ENCODE results near the gene OR2AE1. TPM values are rescaled to one million over a fixed set of nuclear protein-coding genes. Genes with fewer than 3 reads are reported as not detected.
"Not testable (repeated sequence)": the region's sequence is repeated elsewhere in the genome, so short reads cannot be mapped to it uniquely, and the experiment has no call there.

OR2AE1 gene
- total RNA-seq, 2 donors from 2014 or later = 0.36 TPM; not detected in 1

GRCh38 chr7:99893280-99893679, 16.4 kb upstream of the OR2AE1 start:
- H3K9me3 Mint-ChIP-seq = no peaks in the 10 kb centered on the region
- ATAC-seq (no peak), DNase-seq (ENCODE audit: low spot score) (no peak)
- H3K27ac Mint-ChIP-seq = no peak overlapping the region
- H3K36me3 Mint-ChIP-seq = peaks cover 31% of the 10 kb centered on the region
- H3K4me3 Mint-ChIP-seq = no peak overlapping the region
- no peaks in the 10 kb centered on the region for H3K27me3 Mint-ChIP-seq
- H3K4me1 Mint-ChIP-seq (ENCODE audit: low read depth in 2 of 2) = peaks cover 9 to 16% of the 10 kb centered on the region in 2 donors

- not testable (repeated sequence) for H3K4me1 Mint-ChIP-seq (ENCODE audit: low read depth in 2 of 2); H3K4me3 Mint-ChIP-seq; ATAC-seq; H3K9me3 Mint-ChIP-seq; H3K27me3 Mint-ChIP-seq; H3K27ac Mint-ChIP-seq; DNase-seq (ENCODE audit: low spot score)
- peaks cover 31% of the 10 kb centered on the region for H3K36me3 Mint-ChIP-seq
These were observed 13.5 kb upstream of the OR2AE1 start for GRCh38 chr7:99890348-99890747.

- H3K4me3 Mint-ChIP-seq; H3K9me3 Mint-ChIP-seq; DNase-seq (ENCODE audit: low spot score); H3K4me1 Mint-ChIP-seq (ENCODE audit: low read depth in 2 of 2); H3K27ac Mint-ChIP-seq; ATAC-seq; H3K27me3 Mint-ChIP-seq: not testable (repeated sequence)
- peaks cover 31% of the 10 kb centered on the region for H3K36me3 Mint-ChIP-seq
These were observed 11.5 kb upstream of the OR2AE1 start for GRCh38 chr7:99888366-99888765.

- Mint-ChIP-seq H3K27me3 (no peaks in the 10 kb centered on the region), H3K4me1 (ENCODE audit: low read depth in 2 of 2) (no peaks in the 10 kb centered on the region), H3K36me3 (no peaks in the 10 kb centered on the region), H3K27ac (no peak overlapping the region), H3K4me3 (no peak overlapping the region), H3K9me3 (no peaks in the 10 kb centered on the region)
- ATAC-seq (no peak), DNase-seq (ENCODE audit: low spot score) (no peak)
These were observed 4.5 kb upstream of the OR2AE1 start for GRCh38 chr7:99881370-99881769.

- Mint-ChIP-seq H3K36me3 (no peaks in the 10 kb centered on the region), H3K4me1 (ENCODE audit: low read depth in 2 of 2) (no peaks in the 10 kb centered on the region), H3K27ac (no peak overlapping the region), H3K4me3 (no peak overlapping the region), H3K27me3 (peaks cover 0 to under 1% of the 10 kb centered on the region in 2 donors), H3K9me3 (no peaks in the 10 kb centered on the region)
- no peak for ATAC-seq
- DNase-seq (ENCODE audit: low spot score) = no peak
These were observed 342 bp downstream of the OR2AE1 start for GRCh38 chr7:99876491-99876890.

GRCh38 chr7:99868246-99868645, 8.6 kb downstream of the OR2AE1 start:
- no peak for ATAC-seq
- no peak overlapping the region for H3K27ac Mint-ChIP-seq
- peaks cover 23 to 35% of the 10 kb centered on the region in 2 donors for H3K27me3 Mint-ChIP-seq

GRCh38 chr7:99867477-99867876, 9.4 kb downstream of the OR2AE1 start:
- not testable (repeated sequence) for ATAC-seq; H3K36me3 Mint-ChIP-seq; H3K27ac Mint-ChIP-seq; H3K9me3 Mint-ChIP-seq; H3K4me3 Mint-ChIP-seq; H3K4me1 Mint-ChIP-seq (ENCODE audit: low read depth in 2 of 2); DNase-seq (ENCODE audit: low spot score)
- H3K27me3 Mint-ChIP-seq = peaks cover 26 to 37% of the 10 kb centered on the region in 2 donors

More at GRCh38 chr7:99868246-99868645, 8.6 kb downstream of the OR2AE1 start:
- H3K4me1 Mint-ChIP-seq (ENCODE audit: low read depth in 2 of 2) = no peaks in the 10 kb centered on the region
- H3K9me3 Mint-ChIP-seq = no peaks in the 10 kb centered on the region
- DNase-seq (ENCODE audit: low spot score) = no peak
- H3K4me3 Mint-ChIP-seq = no peak overlapping the region
- no peaks in the 10 kb centered on the region for H3K36me3 Mint-ChIP-seq

GRCh38 chr7:99863847-99864440, 12.9 kb downstream of the OR2AE1 start:
- H3K4me1 Mint-ChIP-seq (ENCODE audit: low read depth in 2 of 2) = no peaks in the 10 kb centered on the region
- DNase-seq (ENCODE audit: low spot score) (no peak), ATAC-seq (no peak)
- H3K27ac Mint-ChIP-seq = no peak overlapping the region
- no peaks in the 10 kb centered on the region for H3K36me3 Mint-ChIP-seq
- H3K27me3 Mint-ChIP-seq = peaks cover 30 to 49% of the 10 kb centered on the region in 2 donors
- no peaks in the 10 kb centered on the region for H3K9me3 Mint-ChIP-seq
- no peak overlapping the region for H3K4me3 Mint-ChIP-seq

GRCh38 chr7:99860281-99861127, 16.3 kb downstream of the OR2AE1 start:
- ATAC-seq (no peak), DNase-seq (ENCODE audit: low spot score) (no peak)
- Mint-ChIP-seq H3K4me3 (no peak overlapping the region), H3K27ac (no peak overlapping the region), H3K27me3 (peaks cover 19 to 32% of the 10 kb centered on the region in 2 donors), H3K4me1 (ENCODE audit: low read depth in 2 of 2) (no peaks in the 10 kb centered on the region), H3K36me3 (no peaks in the 10 kb centered on the region), H3K9me3 (no peaks in the 10 kb centered on the region)

GRCh38 chr7:99855236-99855635, 21.6 kb downstream of the OR2AE1 start:
- no peaks in the 10 kb centered on the region for H3K9me3 Mint-ChIP-seq
- DNase-seq (ENCODE audit: low spot score) = no peak
- no peak for ATAC-seq
- no peaks in the 10 kb centered on the region for H3K36me3 Mint-ChIP-seq
- H3K27ac Mint-ChIP-seq = no peak overlapping the region
- no peaks in the 10 kb centered on the region for H3K4me1 Mint-ChIP-seq (ENCODE audit: low read depth in 2 of 2)
- H3K27me3 Mint-ChIP-seq = peaks cover 14 to 41% of the 10 kb centered on the region in 2 donors
- no peak overlapping the region for H3K4me3 Mint-ChIP-seq

- Mint-ChIP-seq H3K27ac (no peak overlapping the region), H3K4me3 (no peak overlapping the region)
- no peak for ATAC-seq
These were observed 28.2 kb downstream of the OR2AE1 start for GRCh38 chr7:99848420-99849216.

GRCh38 chr7:99844328-99844727, 32.5 kb downstream of the OR2AE1 start:
- Mint-ChIP-seq H3K9me3 (no peaks in the 10 kb centered on the region), H3K27ac (no peak overlapping the region), H3K27me3 (peaks cover 10 to 12% of the 10 kb centered on the region in 2 donors), H3K4me3 (no peak overlapping the region), H3K36me3 (no peaks in the 10 kb centered on the region), H3K4me1 (ENCODE audit: low read depth in 2 of 2) (no peaks in the 10 kb centered on the region)
- DNase-seq (ENCODE audit: low spot score) = no peak
- ATAC-seq = no peak

More at GRCh38 chr7:99848420-99849216, 28.2 kb downstream of the OR2AE1 start:
- no peak for DNase-seq (ENCODE audit: low spot score)
- Mint-ChIP-seq H3K4me1 (ENCODE audit: low read depth in 2 of 2) (no peaks in the 10 kb centered on the region), H3K9me3 (no peaks in the 10 kb centered on the region), H3K27me3 (peaks cover 10 to 19% of the 10 kb centered on the region in 2 donors), H3K36me3 (no peaks in the 10 kb centered on the region)

- Mint-ChIP-seq H3K4me1 (ENCODE audit: low read depth in 2 of 2) (no peaks in the 10 kb centered on the region), H3K9me3 (no peaks in the 10 kb centered on the region), H3K27ac (no peak overlapping the region), H3K36me3 (no peaks in the 10 kb centered on the region), H3K27me3 (peaks cover 10 to 12% of the 10 kb centered on the region in 2 donors), H3K4me3 (no peak overlapping the region)
- ATAC-seq = no peak
- DNase-seq (ENCODE audit: low spot score) = no peak
These were observed 33.0 kb downstream of the OR2AE1 start for GRCh38 chr7:99843808-99844207.

- Mint-ChIP-seq H3K9me3 (no peaks in the 10 kb centered on the region), H3K4me1 (ENCODE audit: low read depth in 2 of 2) (peaks cover under 1% of the 10 kb centered on the region in 2 donors), H3K4me3 (no peak overlapping the region), H3K27ac (no peak overlapping the region), H3K27me3 (peaks cover 3 to 12% of the 10 kb centered on the region in 2 donors), H3K36me3 (no peaks in the 10 kb centered on the region)
- DNase-seq (ENCODE audit: low spot score) = no peak
- ATAC-seq = no peak
These were observed 33.9 kb downstream of the OR2AE1 start for GRCh38 chr7:99842926-99843325.

All from natural killer cell treated with Interleukin-12 subunit alpha and Interleukin-12 subunit beta and Interleukin-15 and Interleukin-18, amount 100 ng/mL, for 72 hours (primary cell).